Fibroblast of skin of back (primary cell): ENCODE measurements around the gene ALKBH7. TPM values are rescaled to one million over a fixed set of nuclear protein-coding genes. Genes with fewer than 3 reads are reported as not detected.
"Not testable (repeated sequence)": the region's sequence is repeated elsewhere in the genome, so short reads cannot be mapped to it uniquely, and the experiment has no call there.

Source experiments
- DNase-seq: peaks from one replicate; pipeline ENCODE4 v3.0.0-alpha.2; 2013
- polyA plus RNA-seq, 2 experiments: library from polyadenylated mRNA; unstranded; fragments of 120-200 nt; gene quantifications; one replicate each; pipeline ENCODE4 v1.2.1, GENCODE V29; 2013; ENCODE audit not compliant: insufficient read length in 2 of 2

ALKBH7 gene, protein sequence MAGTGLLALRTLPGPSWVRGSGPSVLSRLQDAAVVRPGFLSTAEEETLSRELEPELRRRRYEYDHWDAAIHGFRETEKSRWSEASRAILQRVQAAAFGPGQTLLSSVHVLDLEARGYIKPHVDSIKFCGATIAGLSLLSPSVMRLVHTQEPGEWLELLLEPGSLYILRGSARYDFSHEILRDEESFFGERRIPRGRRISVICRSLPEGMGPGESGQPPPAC
- 40.7 TPM for polyA plus RNA-seq (2013, experiment 1 of 2; ENCODE audit: insufficient read length)
- polyA plus RNA-seq (2013, experiment 2 of 2; ENCODE audit: insufficient read length) = 41.5 TPM

GRCh38 chr19:6372594-6373095 lies at the start of gene ALKBH7:
Gene ALKBH7, plus strand, starts transcription at chr19:6372794. Its CDS starts 27 bp downstream, at chr19:6372821.
- peak; percentile 100 for DNase-seq

DNA sequence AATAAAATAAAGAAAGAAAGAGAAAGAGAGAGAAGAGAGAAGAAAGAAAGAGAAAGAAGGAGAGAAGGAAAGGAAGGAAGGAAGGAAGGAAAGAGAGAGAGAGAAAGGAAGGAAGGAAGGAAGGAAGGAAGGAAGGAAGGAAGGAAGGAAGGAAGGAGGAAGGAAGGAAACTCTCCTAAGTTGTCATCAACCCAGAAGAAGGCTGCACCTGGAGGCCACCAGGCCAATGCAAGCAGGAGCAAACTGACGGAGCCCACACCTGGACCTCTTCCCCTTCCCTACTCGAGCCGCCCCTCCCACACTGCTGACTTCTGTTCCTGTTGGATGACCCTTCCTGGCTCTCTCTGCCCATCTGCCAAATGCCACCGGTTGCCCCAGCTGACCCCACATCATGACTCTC lies 47.8 kb upstream of the ALKBH7 start:
- DNase-seq = no peak

DNA sequence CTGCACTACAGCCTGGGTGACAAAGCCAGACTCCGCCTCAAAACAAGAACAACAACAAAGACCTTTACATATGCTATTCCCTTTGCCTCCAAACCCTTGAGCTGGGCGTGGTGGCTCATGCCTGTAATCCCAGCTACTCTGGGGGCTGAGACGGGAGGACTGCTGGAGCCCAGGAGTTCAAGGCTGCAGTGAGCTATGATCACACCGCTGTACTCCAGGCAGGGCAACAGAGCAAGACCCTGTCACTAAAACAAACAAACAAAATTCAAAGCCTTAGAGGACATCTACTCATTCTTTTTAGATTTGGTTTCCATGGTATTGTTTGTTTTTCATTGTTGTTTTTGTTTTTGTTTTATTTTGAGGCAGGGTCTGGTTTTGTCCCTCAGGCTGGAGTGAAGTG lies 47.0 kb upstream of the ALKBH7 start:
- DNase-seq = no peak

- no peak for DNase-seq
These were observed 45.8 kb upstream of the ALKBH7 start for GRCh38 chr19:6326815-6327214.

GRCh38 chr19:6333439-6333838 lies 39.2 kb upstream of the ALKBH7 start, which contains the start of gene ACER1:
Gene ACER1, minus strand, starts transcription at chr19:6333612. Its CDS starts 61 bp downstream, at chr19:6333551.
- DNase-seq = no peak

- no peak for DNase-seq
These were observed 37.9 kb upstream of the ALKBH7 start for GRCh38 chr19:6334490-6335285.

DNA sequence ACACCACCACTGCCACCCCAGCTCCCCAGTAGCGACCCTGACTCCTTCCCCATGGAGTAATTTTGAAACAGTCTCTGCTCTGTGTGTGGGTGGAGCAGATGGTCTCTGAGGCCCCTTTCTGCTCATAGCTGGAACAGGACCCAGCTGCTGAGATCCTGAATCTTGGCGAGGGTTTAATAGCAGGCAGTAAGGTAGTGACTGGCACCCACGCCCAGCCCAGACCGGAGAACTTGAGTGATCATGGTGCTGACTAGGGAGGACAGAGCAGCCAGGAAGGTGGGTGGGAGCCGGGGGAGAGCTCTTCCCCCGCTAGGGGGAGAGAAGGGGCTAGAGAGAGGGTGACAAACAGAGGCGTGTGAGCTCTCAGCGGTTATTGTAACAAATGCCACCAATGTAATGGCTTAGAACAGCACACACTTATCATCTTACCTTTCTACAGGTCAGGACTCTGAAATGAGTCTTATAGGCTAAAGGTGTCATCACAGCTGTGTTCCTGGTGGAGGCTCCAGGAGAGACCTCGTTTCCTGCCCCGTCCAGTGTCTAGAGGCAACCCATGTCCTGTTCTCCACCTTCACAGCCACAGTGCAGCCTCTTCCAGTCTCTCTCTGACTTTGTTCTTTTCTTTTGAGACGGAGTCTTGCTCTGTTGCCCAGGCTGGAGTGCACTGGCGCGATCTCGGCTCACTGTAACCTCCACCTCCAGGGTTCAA lies 31.9 kb upstream of the ALKBH7 start:
- DNase-seq = no peak

DNA sequence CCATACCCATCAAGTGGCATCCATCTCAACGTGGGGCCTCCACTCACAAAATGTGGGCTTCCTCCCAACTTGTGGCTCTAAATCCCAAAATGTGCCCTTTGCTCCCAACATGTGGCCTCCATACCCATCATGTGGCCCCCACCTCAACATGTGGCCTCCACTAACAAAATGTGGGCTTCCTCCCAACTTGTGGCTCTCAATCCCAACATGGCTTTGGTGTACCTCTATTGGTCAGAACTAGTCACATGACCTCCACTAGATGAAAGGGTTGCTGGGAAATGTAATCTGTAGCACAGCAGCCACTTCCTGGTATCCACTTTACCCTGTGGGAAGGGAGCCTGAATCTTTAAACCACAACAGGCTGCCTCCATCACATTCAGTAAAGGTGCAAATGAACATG lies 29.1 kb upstream of the ALKBH7 start:
- peak; percentile 7 for DNase-seq

DNA sequence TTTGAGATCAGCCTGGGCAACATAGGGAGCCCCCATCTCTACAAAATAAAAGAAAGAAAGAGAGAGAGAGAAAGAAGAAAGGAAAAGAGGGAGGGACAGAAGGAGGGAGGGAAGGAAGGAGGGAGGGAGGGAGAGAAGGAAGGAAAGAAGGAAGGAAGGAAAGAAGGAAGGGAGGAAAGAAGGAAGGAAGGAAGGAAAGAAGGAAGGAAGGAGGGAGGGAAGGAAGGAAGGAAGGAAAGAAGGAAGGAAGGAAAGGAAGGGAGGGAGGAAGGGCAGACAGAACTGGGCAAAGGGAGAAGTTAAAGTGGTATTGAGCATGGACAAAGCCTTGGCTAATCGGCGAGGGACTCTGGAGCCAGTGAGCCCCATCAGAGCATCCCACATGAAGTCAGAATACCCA lies 23.3 kb upstream of the ALKBH7 start:
- DNase-seq = not testable (repeated sequence)

DNA sequence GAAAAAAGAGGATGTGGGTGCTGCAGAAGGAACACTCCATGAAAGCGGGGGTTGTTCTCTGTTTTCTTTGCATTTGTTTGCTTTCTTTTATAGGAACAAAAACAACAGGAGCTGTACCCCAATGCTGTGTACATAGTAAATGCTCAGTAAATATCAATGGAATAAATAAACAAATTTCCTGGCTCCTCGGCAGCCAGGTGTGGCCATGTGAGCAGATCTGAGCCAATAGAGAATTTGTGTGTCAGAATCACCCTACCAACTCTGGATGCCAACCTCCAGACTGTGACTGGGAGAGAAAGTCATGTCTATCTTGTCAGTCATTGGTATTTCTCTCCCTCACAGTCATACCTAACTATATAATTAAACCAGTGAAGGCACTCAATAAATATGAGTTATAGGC lies 21.9 kb upstream of the ALKBH7 start:
- no peak for DNase-seq

DNA sequence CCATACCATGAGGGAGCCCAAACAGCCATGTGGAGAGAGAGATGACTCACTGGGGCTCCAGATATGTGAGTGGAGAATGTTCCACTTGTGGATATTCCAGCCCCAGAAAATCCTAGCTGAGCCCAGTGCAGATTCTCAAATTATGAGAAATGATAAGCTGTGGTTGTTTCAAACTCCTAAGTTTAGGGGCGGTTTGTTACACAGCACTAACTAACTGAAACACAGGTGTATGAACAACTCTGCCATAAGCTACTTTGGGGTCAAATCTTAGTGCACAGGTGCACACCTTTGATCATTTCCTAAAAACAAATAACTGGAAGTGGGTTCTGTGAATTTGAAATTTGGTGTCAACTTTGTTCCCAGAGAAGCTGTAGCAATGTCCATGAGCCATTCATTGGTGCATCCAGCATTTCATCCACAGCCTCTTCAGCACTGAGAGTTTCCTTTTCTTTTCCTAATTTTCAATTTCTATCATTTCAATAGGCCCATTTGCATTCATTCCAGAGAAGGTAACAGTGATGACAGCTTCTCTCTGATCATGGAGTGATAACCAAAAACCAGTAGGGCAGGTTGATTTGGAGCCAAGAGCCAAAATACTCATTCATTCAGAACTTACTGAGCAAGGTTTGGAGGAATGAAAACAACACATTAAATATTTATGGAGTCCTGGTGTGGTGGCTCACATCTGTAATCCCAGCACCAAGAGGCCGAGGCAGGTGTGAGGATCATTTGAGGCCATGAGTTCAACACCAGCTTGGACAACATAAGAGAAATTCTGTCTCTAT lies 20.0 kb upstream of the ALKBH7 start:
- DNase-seq = no peak

DNA sequence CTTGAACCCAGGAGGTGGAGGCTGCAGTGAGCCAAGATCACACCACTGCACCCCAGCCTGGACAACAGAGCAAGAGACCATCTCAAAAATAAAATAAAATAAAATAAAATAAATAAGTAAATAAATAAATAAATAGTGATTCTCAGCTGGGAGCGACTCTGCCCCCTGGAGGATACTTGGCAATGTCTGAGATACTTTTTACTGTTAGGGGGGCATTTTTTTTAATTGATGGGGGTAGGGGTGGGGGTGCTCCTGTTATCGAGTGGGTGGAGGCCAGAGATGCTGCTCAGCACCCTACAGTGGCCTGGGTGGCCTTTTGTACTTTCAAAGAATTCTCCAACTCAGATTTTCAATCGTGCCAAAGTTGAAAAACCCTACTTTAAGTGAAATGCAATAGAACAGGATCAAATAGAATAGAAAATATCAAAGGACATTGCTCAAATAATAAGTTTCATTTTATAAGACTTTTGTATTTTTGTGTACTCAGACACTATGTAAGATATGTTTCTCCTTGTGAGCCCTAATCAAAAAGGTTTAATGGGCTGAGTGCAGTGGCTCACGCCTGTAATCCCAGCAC lies 18.4 kb upstream of the ALKBH7 start:
- DNase-seq = peak; percentile 9

GRCh38 chr19:6355321-6356040 lies 17.1 kb upstream of the ALKBH7 start:
- DNase-seq = not testable (repeated sequence)

- no peak for DNase-seq
These were observed 15.4 kb upstream of the ALKBH7 start for GRCh38 chr19:6357174-6357573.

- DNase-seq = no peak
These were observed 14.6 kb upstream of the ALKBH7 start for GRCh38 chr19:6358003-6358402.

DNA sequence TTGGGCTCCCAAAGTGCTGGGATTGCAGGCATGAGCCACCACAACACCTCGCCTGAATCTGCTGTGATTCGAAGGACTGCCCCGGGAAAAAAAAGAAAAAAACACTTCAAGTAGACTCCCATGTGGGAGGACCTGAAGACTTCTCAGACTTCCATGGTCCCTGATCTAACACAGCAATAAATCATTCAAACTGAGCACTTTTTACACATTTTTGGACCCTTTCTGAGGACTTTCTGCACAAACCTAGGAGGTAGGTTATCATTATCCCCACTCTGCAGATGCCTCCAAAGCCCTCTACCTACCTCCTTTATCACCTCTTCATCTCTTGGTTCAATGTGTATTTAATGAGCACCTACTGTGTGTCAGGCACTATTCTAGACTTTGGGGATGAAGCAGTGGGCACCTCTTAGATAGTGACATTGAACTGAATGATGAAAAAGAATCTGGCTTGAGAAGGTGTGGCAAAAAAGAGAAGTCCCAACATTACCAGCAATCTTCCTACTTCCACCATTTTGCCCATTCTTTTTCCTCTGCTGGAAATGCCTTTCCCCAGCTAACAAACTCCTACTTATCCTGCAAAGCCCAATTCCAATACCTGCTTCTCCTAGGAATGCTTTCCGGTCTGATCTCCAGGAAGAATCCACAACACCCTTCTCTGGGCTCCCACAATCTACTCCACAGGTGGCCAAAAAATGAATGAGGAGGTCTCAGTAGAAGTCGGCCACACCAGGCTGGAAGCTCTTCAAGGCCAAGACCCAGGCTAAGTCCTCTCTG lies 12.8 kb upstream of the ALKBH7 start:
- DNase-seq = no peak

GRCh38 chr19:6360445-6360844 lies 12.1 kb upstream of the ALKBH7 start:
- not testable (repeated sequence) for DNase-seq

DNA sequence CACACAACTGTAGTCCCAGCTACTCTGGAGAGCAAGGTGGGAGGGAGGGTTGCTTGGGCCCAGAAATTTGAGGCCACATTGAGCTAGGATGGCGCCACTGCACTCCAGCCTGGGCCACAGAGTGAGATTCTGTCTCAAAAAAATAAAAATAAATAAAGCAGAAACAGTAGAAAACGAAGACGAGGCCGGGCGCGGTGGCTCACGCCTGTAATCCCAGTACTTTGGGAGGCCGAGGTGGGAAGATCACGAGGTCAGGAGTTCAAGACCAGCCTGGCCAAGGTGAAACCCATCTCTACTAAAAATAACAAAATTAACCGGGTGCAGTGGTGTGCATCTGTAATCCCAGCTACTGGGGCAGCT lies 11.8 kb upstream of the ALKBH7 start:
- not testable (repeated sequence) for DNase-seq

GRCh38 chr19:6362027-6362350 lies 10.6 kb upstream of the ALKBH7 start:
- no peak for DNase-seq

DNA sequence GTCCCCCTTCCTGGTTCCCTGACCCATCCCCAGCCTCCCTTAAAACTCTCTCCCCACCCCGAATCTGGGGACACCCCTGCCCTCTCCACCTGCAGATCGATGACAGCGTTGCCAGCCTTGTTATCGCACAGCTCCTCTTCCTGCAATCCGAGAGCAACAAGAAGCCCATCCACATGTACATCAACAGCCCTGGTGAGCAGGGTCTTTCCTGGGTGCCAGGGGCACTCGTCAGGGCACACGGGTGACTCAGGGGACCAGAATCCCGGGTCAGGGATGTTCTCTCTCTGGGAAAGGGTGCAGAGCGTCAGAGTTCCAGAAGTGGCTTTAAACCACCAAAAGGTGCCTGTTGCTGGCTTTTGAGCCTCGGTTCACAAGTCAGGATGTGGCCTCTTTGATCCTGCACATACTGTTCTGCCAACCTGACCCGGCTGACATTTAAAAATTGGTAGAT lies 10.2 kb upstream of the ALKBH7 start:
- DNase-seq = peak; percentile 9
